Measurements from ENCODE around the gene PLXND1.

GRCh38 chr3:129505341-129505740 lies 101.1 kb downstream of the PLXND1 start:
- TF ChIP-seq CTCF (IDR thresholded peaks at IDR 0.05) (no peak), POLR2A (IDR thresholded peaks at IDR 0.05) (no peak)
